ENCODE measurements around the gene LHFPL4. TPM values are rescaled to one million over a fixed set of nuclear protein-coding genes. Genes with fewer than 3 reads are reported as not detected.

The LHFPL4 gene
- total RNA-seq, 2 donors from 2014 or later = 0.28 to 6.8 TPM

DNA sequence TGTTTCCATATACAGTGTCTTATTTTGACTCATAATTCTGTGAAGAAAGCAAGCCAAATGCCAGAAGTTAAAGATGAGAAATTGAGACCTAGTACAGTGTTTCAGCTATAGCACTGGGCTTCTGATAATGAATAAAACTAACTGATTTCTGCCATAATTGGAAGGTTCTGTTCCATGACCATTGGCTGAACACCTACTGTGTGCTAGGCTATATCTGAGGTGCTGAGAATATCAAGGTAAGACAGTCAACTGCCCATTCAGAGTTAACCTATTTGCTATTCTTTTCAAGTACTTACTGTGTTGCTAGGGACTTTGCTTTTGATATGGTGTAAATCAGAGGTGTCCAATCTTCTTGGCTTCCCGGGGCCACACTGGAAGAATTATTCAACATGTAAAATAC, 73.4 kb downstream of the LHFPL4 start:
- 89% methylated on average over 1 of the region's 1 CpG for WGBS
- Histone ChIP-seq H3K27me3 (replicated peaks; ENCODE audit: insufficient read depth) (no peaks in the 10 kb centered on the region), H3K9me3 (no peaks in the 10 kb centered on the region), H3K4me1 (replicated peaks) (no peaks in the 10 kb centered on the region), H3K27ac (no peak overlapping the region), H3K36me3 (peaks cover 10 to 23% of the 10 kb centered on the region in 2 donors), H3K4me3 (no peak overlapping the region)
- TF ChIP-seq POLR2A (IDR thresholded peaks at IDR 0.05) (no peak), POLR2AphosphoS5 (IDR thresholded peaks at IDR 0.05) (no peak)
- TF ChIP-seq, protein P1, sequence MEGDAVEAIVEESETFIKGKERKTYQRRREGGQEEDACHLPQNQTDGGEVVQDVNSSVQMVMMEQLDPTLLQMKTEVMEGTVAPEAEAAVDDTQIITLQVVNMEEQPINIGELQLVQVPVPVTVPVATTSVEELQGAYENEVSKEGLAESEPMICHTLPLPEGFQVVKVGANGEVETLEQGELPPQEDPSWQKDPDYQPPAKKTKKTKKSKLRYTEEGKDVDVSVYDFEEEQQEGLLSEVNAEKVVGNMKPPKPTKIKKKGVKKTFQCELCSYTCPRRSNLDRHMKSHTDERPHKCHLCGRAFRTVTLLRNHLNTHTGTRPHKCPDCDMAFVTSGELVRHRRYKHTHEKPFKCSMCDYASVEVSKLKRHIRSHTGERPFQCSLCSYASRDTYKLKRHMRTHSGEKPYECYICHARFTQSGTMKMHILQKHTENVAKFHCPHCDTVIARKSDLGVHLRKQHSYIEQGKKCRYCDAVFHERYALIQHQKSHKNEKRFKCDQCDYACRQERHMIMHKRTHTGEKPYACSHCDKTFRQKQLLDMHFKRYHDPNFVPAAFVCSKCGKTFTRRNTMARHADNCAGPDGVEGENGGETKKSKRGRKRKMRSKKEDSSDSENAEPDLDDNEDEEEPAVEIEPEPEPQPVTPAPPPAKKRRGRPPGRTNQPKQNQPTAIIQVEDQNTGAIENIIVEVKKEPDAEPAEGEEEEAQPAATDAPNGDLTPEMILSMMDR (IDR thresholded peaks at IDR 0.05) = no peak
- intact Hi-C loops (cut with DNase I) = no loop called here
- no peak for DNase-seq (ENCODE audit: low spot score)

DNA sequence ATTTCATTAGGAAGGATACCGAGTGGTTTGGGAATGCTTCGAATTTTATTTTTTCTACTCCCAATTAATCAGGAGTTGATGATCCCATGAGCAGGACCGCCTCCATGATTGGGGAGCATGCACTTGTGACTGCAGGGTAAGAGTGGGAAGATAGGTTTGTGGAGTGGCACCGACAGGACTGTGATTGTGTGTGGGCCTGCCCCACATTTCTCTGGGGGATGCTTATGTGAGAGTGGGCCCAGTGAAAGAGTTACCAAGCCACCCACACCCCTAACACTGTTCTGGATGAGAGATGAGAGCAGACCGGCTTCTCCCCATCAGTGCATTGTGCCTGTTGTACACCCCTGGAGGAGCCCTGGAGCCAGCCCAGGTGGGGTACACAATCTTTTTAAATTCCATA, 76.7 kb downstream of the LHFPL4 start:
- Histone ChIP-seq H3K36me3 (peaks cover 19 to 42% of the 10 kb centered on the region in 2 donors), H3K4me1 (replicated peaks) (no peaks in the 10 kb centered on the region), H3K27me3 (replicated peaks; ENCODE audit: insufficient read depth) (no peaks in the 10 kb centered on the region), H3K9me3 (no peaks in the 10 kb centered on the region), H3K4me3 (no peak overlapping the region), H3K27ac (no peak overlapping the region)
- no peak for DNase-seq (ENCODE audit: low spot score)
- intact Hi-C loops (cut with DNase I) = no loop called here
- WGBS = 95% methylated on average over 5 of the region's 5 CpGs
- TF ChIP-seq, protein P1 (IDR thresholded peaks at IDR 0.05) = no peak
- no peak for TF ChIP-seq POLR2AphosphoS5 (IDR thresholded peaks at IDR 0.05)
- no peak for TF ChIP-seq POLR2A (IDR thresholded peaks at IDR 0.05)

DNA sequence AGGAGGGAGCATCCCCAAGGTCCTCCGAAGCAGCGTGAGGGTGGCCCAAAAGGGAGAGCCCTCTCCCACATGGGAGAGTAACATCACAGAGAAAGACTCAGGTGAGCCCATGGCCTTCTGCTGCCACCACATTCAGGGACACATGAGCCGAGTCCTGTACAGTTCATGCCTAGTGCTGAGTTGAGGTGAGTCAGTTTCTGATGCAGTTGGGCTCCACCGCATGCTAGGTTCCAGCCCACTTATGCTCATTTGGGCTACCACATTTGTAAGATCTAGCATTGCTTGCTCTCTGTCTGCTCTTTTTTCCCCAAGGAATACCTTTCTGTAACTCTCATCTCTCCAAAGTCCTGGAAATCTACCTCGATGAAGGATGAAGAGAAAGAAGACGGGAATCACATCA, 79.1 kb downstream of the LHFPL4 start:
- Histone ChIP-seq H3K4me3 (no peak overlapping the region), H3K27ac (no peak overlapping the region), H3K27me3 (replicated peaks; ENCODE audit: insufficient read depth) (no peaks in the 10 kb centered on the region), H3K9me3 (no peaks in the 10 kb centered on the region), H3K36me3 (peaks cover 13 to 47% of the 10 kb centered on the region in 2 donors), H3K4me1 (replicated peaks) (no peaks in the 10 kb centered on the region)
- TF ChIP-seq POLR2AphosphoS5 (IDR thresholded peaks at IDR 0.05) (no peak), POLR2A (IDR thresholded peaks at IDR 0.05) (no peak)
- TF ChIP-seq, protein P1 (IDR thresholded peaks at IDR 0.05) = no peak
- no peak for DNase-seq (ENCODE audit: low spot score)
- intact Hi-C loops (cut with DNase I) = no loop called here
- WGBS = 95% methylated on average over 6 of the region's 6 CpGs

DNA sequence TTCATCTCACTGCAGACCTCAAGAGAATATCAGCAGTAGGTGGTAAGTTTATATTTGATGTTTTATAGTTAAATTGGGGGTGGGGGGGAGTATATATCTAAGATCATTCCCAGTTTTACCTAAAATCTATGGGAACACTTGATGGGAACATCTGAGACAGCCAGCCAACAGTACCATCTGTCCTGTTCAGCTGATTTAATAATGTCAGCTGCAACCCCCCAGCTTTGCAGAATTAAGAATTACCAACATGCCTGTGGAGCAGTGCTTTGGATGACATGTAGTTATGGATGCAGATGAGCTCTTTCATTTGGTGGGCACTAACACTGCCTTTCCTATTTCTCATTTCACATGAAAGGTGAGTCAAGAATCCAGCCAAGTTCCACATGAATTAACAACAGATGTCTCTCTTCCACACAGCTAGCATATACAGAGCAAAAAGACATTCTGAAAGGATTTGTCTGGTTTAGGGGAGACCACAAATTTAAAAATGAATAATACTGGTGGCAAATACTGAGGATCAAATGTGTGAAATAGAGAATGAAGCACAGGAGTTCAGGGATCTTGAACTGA, 80.0 kb downstream of the LHFPL4 start:
- no peak for DNase-seq (ENCODE audit: low spot score)
- peaks cover 13 to 46% of the 10 kb centered on the region in 2 donors for H3K36me3 ChIP-seq
- no peaks in the 10 kb centered on the region for H3K27me3 ChIP-seq (replicated peaks; ENCODE audit: insufficient read depth)

GRCh38 chr3:9469986-9470385, 83.6 kb downstream of the LHFPL4 start:
- Histone ChIP-seq H3K4me3 (no peak overlapping the region), H3K27ac (no peak overlapping the region), H3K36me3 (peaks cover 11 to 27% of the 10 kb centered on the region in 2 donors), H3K9me3 (no peaks in the 10 kb centered on the region), H3K27me3 (replicated peaks; ENCODE audit: insufficient read depth) (no peaks in the 10 kb centered on the region), H3K4me1 (replicated peaks) (no peaks in the 10 kb centered on the region)
- TF ChIP-seq POLR2A (IDR thresholded peaks at IDR 0.05) (no peak), POLR2AphosphoS5 (IDR thresholded peaks at IDR 0.05) (no peak)
- TF ChIP-seq, protein P1 (IDR thresholded peaks at IDR 0.05) = no peak
- DNase-seq (ENCODE audit: low spot score) = no peak
- intact Hi-C loops (cut with DNase I) = no loop called here
- 93% methylated on average over 3 of the region's 3 CpGs for WGBS

More for the DNA sequence above, 80.0 kb downstream of the LHFPL4 start:
- H3K4me3 ChIP-seq = no peak overlapping the region
- no peaks in the 10 kb centered on the region for H3K9me3 ChIP-seq
- H3K4me1 ChIP-seq (replicated peaks) = no peaks in the 10 kb centered on the region
- no peak overlapping the region for H3K27ac ChIP-seq
- intact Hi-C loops (cut with DNase I) = no loop called here
- TF ChIP-seq, protein P1 (IDR thresholded peaks at IDR 0.05) = no peak
- TF ChIP-seq POLR2A (IDR thresholded peaks at IDR 0.05) (no peak), POLR2AphosphoS5 (IDR thresholded peaks at IDR 0.05) (no peak)

Measured in prostate gland (tissue), 2 donors.